ENCODE measurements around the gene WBP11.

Gene WBP11

DNA sequence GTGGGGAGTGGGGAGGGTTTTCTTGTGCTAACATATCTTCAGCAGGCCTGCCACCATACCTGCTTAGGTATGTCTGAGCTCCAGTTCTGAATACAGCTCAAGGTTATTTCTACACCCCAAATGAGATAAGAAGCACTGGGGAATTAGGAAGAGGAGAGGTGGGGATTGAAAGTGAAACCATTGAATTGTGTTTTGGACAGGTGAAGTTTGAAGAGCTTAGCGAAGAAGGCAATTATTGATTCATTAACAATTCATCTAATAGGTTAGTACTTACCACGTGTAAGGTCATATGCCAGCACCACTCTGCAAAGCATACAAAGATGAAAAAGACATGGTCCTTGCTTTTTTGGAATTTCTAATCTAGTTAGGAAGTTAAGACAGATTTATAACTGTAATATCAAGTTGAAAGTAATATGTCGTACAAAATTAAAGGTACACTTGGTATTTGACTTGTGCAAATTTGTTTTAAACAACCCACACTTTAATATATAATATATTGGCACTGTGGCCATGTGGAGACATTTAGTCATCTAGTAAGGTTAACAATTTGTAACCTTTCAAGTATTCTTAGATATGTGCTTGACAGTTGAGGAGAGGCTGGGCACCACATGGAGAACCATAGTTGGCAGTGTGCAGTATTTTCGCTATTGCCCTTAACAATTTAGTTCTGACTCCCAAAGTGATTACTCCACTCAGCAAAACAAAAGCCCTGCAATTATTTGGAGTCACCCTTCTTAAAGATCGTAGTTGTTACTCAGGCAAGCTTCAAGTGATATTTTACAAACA is 7.1 kb upstream of the WBP11 start:
- Histone ChIP-seq H3K27ac (replicated peaks) (no peak overlapping the region), H3K4me3 (replicated peaks; ENCODE audit: insufficient read depth, low read length) (no peak overlapping the region), H3K27me3 (ENCODE audit: insufficient read depth, poor library complexity, severe bottlenecking) (no peaks in the 10 kb centered on the region)
- TF ChIP-seq POLR2AphosphoS5 (IDR thresholded peaks at IDR 0.05; ENCODE audit: low read depth), result no peak
- TF ChIP-seq, protein P1, sequence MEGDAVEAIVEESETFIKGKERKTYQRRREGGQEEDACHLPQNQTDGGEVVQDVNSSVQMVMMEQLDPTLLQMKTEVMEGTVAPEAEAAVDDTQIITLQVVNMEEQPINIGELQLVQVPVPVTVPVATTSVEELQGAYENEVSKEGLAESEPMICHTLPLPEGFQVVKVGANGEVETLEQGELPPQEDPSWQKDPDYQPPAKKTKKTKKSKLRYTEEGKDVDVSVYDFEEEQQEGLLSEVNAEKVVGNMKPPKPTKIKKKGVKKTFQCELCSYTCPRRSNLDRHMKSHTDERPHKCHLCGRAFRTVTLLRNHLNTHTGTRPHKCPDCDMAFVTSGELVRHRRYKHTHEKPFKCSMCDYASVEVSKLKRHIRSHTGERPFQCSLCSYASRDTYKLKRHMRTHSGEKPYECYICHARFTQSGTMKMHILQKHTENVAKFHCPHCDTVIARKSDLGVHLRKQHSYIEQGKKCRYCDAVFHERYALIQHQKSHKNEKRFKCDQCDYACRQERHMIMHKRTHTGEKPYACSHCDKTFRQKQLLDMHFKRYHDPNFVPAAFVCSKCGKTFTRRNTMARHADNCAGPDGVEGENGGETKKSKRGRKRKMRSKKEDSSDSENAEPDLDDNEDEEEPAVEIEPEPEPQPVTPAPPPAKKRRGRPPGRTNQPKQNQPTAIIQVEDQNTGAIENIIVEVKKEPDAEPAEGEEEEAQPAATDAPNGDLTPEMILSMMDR (IDR thresholded peaks at IDR 0.05; ENCODE audit: insufficient read depth, low read length), result no peak
- TF ChIP-seq SPI1 (IDR thresholded peaks at IDR 0.05; ENCODE audit: borderline replicate concordance, low read depth), result no peak
- TF ChIP-seq, protein P2, sequence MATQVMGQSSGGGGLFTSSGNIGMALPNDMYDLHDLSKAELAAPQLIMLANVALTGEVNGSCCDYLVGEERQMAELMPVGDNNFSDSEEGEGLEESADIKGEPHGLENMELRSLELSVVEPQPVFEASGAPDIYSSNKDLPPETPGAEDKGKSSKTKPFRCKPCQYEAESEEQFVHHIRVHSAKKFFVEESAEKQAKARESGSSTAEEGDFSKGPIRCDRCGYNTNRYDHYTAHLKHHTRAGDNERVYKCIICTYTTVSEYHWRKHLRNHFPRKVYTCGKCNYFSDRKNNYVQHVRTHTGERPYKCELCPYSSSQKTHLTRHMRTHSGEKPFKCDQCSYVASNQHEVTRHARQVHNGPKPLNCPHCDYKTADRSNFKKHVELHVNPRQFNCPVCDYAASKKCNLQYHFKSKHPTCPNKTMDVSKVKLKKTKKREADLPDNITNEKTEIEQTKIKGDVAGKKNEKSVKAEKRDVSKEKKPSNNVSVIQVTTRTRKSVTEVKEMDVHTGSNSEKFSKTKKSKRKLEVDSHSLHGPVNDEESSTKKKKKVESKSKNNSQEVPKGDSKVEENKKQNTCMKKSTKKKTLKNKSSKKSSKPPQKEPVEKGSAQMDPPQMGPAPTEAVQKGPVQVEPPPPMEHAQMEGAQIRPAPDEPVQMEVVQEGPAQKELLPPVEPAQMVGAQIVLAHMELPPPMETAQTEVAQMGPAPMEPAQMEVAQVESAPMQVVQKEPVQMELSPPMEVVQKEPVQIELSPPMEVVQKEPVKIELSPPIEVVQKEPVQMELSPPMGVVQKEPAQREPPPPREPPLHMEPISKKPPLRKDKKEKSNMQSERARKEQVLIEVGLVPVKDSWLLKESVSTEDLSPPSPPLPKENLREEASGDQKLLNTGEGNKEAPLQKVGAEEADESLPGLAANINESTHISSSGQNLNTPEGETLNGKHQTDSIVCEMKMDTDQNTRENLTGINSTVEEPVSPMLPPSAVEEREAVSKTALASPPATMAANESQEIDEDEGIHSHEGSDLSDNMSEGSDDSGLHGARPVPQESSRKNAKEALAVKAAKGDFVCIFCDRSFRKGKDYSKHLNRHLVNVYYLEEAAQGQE (IDR thresholded peaks at IDR 0.05; ENCODE audit: insufficient replicate concordance, low read depth), result no peak
- TF ChIP-seq GABPA (IDR thresholded peaks at IDR 0.05; ENCODE audit: low read depth), result no peak
- no peak for DNase-seq (ENCODE audit: low read depth in 1 of 2, low spot score in 1 of 2)

DNA sequence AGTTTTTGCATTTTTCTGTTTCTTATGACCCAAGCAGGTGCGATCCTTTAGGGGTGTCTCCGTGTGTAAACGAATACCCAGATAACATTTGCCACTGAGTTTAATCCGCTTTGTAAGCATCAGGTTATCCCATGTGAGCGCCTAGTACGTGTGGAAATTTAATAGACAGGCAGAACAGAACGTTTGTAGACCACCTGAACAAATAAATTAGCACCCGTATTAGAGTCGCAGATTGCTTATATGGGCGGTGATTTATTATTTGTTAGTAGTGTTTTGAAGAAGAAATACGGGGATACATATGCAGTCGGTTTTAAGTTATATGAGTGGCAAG is 517 bp upstream of the WBP11 start:
- no peak for DNase-seq (ENCODE audit: low read depth in 1 of 2, low spot score in 1 of 2)
- Histone ChIP-seq H3K27me3 (ENCODE audit: insufficient read depth, poor library complexity, severe bottlenecking) (no peaks in the 10 kb centered on the region), H3K27ac (replicated peaks) (peak overlapping the region; percentile 53), H3K4me3 (replicated peaks; ENCODE audit: insufficient read depth, low read length) (peak overlapping the region; percentile 79)
- TF ChIP-seq, protein P2 (IDR thresholded peaks at IDR 0.05; ENCODE audit: insufficient replicate concordance, low read depth), result no peak
- no peak for TF ChIP-seq SPI1 (IDR thresholded peaks at IDR 0.05; ENCODE audit: borderline replicate concordance, low read depth)
- no peak for TF ChIP-seq GABPA (IDR thresholded peaks at IDR 0.05; ENCODE audit: low read depth)
- TF ChIP-seq, protein P1 (IDR thresholded peaks at IDR 0.05; ENCODE audit: insufficient read depth, low read length), result no peak
- no peak for TF ChIP-seq POLR2AphosphoS5 (IDR thresholded peaks at IDR 0.05; ENCODE audit: low read depth)

DNA sequence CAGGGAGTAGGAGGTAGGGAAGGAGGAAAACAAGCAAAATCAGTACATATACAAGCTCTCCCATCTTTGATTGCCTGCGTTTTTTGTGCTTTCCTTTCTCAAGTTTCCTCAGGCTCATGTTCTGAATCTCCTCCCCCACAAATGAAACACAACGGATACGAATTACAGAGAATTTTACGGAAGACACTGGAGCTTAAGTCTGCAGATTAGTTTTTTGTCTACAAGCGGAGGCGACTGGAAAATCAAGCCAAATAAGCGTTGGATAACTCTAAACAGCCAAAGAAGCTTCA is 612 bp downstream of the WBP11 start:
- TF ChIP-seq POLR2AphosphoS5 (IDR thresholded peaks at IDR 0.05; ENCODE audit: low read depth) (no peak), GABPA (IDR thresholded peaks at IDR 0.05; ENCODE audit: low read depth) (no peak), SPI1 (IDR thresholded peaks at IDR 0.05; ENCODE audit: borderline replicate concordance, low read depth) (no peak)
- TF ChIP-seq, protein P1 (IDR thresholded peaks at IDR 0.05; ENCODE audit: insufficient read depth, low read length), result no peak
- TF ChIP-seq, protein P2 (IDR thresholded peaks at IDR 0.05; ENCODE audit: insufficient replicate concordance, low read depth), result no peak
- H3K4me3 ChIP-seq (replicated peaks; ENCODE audit: insufficient read depth, low read length), result peak overlapping the region; percentile 79
- DNase-seq (ENCODE audit: low read depth in 1 of 2, low spot score in 1 of 2), result no peak
- no peaks in the 10 kb centered on the region for H3K27me3 ChIP-seq (ENCODE audit: insufficient read depth, poor library complexity, severe bottlenecking)
- peak overlapping the region; percentile 89 for H3K27ac ChIP-seq (replicated peaks)

All from HL-60 (cell line).